HG02678 (cell line): ENCODE data around the gene ABLIM2.

Experiments used
- ATAC-seq: cut with Tn5 transposase; IDR thresholded peaks from one replicate; pipeline ENCODE4 v1.9.1; 2021; ENCODE audit warnings: mild to moderate bottlenecking, moderate library complexity; ENCODE audit not compliant: unreplicated experiment

Gene ABLIM2

GRCh38 chr4:7968262-7968896 lies 190.2 kb downstream of the ABLIM2 start:
- ATAC-seq, result no peak

GRCh38 chr4:7967501-7968261 lies 190.9 kb downstream of the ABLIM2 start:
- no peak for ATAC-seq

GRCh38 chr4:7967063-7967440 lies 191.6 kb downstream of the ABLIM2 start:
- ATAC-seq, result no peak

GRCh38 chr4:7966281-7967062 lies 192.1 kb downstream of the ABLIM2 start:
- ATAC-seq, result no peak

GRCh38 chr4:7964890-7965662 lies 193.5 kb downstream of the ABLIM2 start:
- ATAC-seq, result no peak

GRCh38 chr4:7964459-7964858 lies 194.2 kb downstream of the ABLIM2 start:
- no peak for ATAC-seq

- ATAC-seq, result no peak
Observed at GRCh38 chr4:7963691-7964090, 194.9 kb downstream of the ABLIM2 start.

GRCh38 chr4:7962609-7963508 lies 195.8 kb downstream of the ABLIM2 start:
- no peak for ATAC-seq

GRCh38 chr4:7960790-7961655 lies 197.6 kb downstream of the ABLIM2 start:
- peak; percentile 49 for ATAC-seq

GRCh38 chr4:7960017-7960789 lies 198.4 kb downstream of the ABLIM2 start:
- ATAC-seq, result no peak

- ATAC-seq, result no peak
Observed at GRCh38 chr4:7959078-7959477, 199.5 kb downstream of the ABLIM2 start.

- ATAC-seq, result no peak
Observed at GRCh38 chr4:7956934-7957656, 201.5 kb downstream of the ABLIM2 start.

- no peak for ATAC-seq
Observed at GRCh38 chr4:7956270-7956808, 202.3 kb downstream of the ABLIM2 start.

- no peak for ATAC-seq
Observed at GRCh38 chr4:7955393-7955792, 203.2 kb downstream of the ABLIM2 start.

GRCh38 chr4:7952615-7953014 lies 206.0 kb downstream of the ABLIM2 start:
- ATAC-seq, result no peak

GRCh38 chr4:7950301-7951092 lies 208.1 kb downstream of the ABLIM2 start:
- ATAC-seq, result no peak

- no peak for ATAC-seq
Observed at GRCh38 chr4:7949759-7950158, 208.9 kb downstream of the ABLIM2 start.
